Activated T-cell treated with anti-CD3 and anti-CD28 coated beads, Interleukin-2, amount 50 U/mL, for 24 hours (primary cell): Measurements from ENCODE around the gene TBX15.

Experiments
- DNase-seq: peaks from one replicate; pipeline ENCODE4 v3.0.0-alpha.2; 2020
- H3K27ac Mint-ChIP-seq: 2 replicates; pipeline ENCODE4 v1.8.0; 2020; ENCODE audit warnings: mild to moderate bottlenecking, mixed read lengths
- H3K27me3 Mint-ChIP-seq: 2 replicates; pipeline ENCODE4 v1.8.0; 2020; ENCODE audit warnings: mixed read lengths
- H3K36me3 Mint-ChIP-seq: 2 replicates; pipeline ENCODE4 v1.8.0; 2020; ENCODE audit warnings: low read depth, mixed read lengths
- H3K4me1 Mint-ChIP-seq: 2 replicates; pipeline ENCODE4 v1.8.0; 2020; ENCODE audit warnings: low read depth, mixed read lengths
- H3K4me3 Mint-ChIP-seq: 2 replicates; pipeline ENCODE4 v1.8.0; 2020; ENCODE audit warnings: mild to moderate bottlenecking, moderate library complexity, mixed read lengths
- H3K9me3 Mint-ChIP-seq: 2 replicates; pipeline ENCODE4 v1.8.0; 2020; ENCODE audit warnings: mixed read lengths

The TBX15 gene

GRCh38 chr1:118984086-118984721 is 3.9 kb downstream of the TBX15 start:
- H3K36me3 Mint-ChIP-seq = peaks cover 2% of the 10 kb centered on the region
- no peak for DNase-seq
- H3K27me3 Mint-ChIP-seq = peaks cover 96% of the 10 kb centered on the region
- H3K4me1 Mint-ChIP-seq = peaks cover 45% of the 10 kb centered on the region
- H3K4me3 Mint-ChIP-seq = peak overlapping the region; percentile 18
- H3K9me3 Mint-ChIP-seq = peaks cover 15% of the 10 kb centered on the region
- H3K27ac Mint-ChIP-seq = no peak overlapping the region

DNA sequence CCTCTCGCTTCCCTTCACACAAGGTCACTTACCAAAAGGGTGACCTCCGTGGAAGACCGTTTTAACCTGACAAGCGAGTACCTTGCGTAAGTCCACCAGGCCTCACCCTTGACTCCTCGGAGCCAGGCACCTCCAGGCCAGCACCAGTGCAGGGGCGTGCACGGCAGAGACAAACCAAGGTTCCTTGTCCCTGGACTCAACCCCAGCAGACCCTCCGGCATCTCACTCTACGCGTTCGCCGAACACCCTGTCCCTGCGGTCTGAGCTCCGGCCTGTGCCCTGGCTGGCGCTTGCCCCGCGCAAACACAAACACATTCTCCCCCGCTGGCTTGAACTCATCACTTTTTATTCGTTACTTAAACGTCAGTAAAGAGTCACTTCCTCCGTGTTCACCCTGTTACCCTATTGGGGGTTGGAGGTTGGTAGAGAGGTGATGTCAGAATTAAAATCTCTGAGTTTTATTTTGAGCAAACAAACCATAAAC is 4.5 kb downstream of the TBX15 start:
- DNase-seq = no peak
- Mint-ChIP-seq H3K27ac (no peak overlapping the region), H3K4me3 (no peak overlapping the region), H3K36me3 (peaks cover 2% of the 10 kb centered on the region), H3K4me1 (peaks cover 44% of the 10 kb centered on the region), H3K9me3 (peaks cover 15% of the 10 kb centered on the region), H3K27me3 (peaks cover 95% of the 10 kb centered on the region)

GRCh38 chr1:118982821-118983557 is 5.2 kb downstream of the TBX15 start:
- H3K4me1 Mint-ChIP-seq = peaks cover 42% of the 10 kb centered on the region
- no peak for DNase-seq
- H3K4me3 Mint-ChIP-seq = no peak overlapping the region
- peaks cover 2% of the 10 kb centered on the region for H3K36me3 Mint-ChIP-seq
- H3K9me3 Mint-ChIP-seq = peaks cover 15% of the 10 kb centered on the region
- H3K27me3 Mint-ChIP-seq = peaks cover 95% of the 10 kb centered on the region
- no peak overlapping the region for H3K27ac Mint-ChIP-seq

DNA sequence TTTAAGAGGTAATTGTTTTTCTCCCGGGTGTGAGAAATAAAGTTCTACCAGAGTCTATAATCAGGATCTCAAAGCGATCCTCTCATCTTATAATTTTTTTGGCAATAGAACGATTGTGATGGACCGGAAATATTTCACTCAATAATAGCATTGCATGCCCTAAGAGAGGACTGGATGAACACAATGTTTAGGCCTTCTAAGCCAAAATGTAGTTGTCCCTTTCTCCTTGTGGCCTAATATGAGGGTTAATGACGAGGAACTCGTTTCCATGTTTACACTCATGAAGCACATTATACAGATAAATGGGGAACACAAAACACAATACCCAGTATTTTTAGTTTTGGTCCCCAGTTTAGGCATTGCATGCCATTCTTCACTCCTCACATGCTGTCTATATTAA is 5.9 kb downstream of the TBX15 start:
- Mint-ChIP-seq H3K27me3 (peaks cover 94% of the 10 kb centered on the region), H3K27ac (no peak overlapping the region), H3K4me3 (no peak overlapping the region), H3K9me3 (peaks cover 15% of the 10 kb centered on the region), H3K36me3 (peaks cover 2% of the 10 kb centered on the region), H3K4me1 (peaks cover 40% of the 10 kb centered on the region)
- DNase-seq = no peak

DNA sequence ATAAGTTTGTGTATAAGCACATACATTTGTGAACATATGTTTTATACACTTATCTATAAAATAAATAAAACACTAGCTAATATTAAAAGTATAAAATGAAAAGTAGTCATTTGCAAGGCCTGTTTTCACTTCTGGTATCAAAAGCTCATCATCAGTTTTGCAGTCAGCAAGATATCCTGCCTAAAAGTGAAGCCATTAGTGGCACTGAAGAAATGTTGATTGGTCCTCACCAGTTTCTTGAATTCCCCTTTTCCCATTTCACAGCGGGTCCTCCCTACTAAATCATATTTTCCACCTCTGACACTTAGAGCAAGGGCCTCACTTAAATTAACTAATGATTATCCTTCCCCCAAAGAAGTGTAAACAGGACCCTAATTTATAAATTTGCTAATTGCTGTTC is 6.7 kb downstream of the TBX15 start:
- Mint-ChIP-seq H3K4me1 (peaks cover 33% of the 10 kb centered on the region), H3K9me3 (peaks cover 15% of the 10 kb centered on the region), H3K27me3 (peaks cover 92% of the 10 kb centered on the region), H3K4me3 (no peak overlapping the region), H3K36me3 (peaks cover 2% of the 10 kb centered on the region), H3K27ac (no peak overlapping the region)
- no peak for DNase-seq

DNA sequence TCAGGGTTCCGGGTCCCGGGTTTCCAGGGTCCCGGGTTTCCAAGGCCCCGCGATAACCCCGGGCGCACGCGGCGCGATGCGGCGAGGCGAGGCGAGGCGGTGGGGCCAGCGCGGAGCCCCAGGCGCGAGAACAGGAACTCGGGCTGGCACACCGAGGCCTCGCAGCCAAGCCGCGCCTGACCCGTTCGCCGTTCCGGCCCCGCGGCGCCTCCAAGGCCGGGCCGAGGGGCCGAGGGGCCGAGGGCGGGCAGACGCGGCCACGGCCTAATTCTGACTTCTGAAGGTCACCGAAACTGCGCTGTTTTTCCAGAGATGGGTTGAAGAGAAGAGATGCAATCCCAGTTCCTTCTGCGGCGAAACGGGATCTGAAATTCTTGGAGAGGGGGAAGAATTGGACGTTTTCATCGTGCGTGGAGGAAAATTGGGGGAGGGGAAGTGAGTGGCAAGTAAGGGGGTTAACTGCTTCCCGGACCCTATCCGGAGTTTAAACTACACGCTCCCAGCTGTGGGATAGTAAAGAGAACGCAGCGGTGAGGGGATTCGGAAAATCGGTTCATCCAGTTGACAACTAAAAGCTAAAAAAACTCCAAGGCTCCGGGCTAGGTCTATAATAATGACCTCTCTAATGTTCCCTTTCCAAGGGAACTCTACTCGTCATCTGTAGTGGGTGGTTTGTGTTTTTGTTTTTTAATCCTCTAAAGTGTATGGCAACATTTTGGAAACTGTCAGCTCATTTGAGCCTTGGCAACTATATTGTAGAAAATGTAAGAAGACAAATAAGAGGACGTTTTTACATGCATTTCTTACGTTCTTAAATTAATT is 8.2 kb downstream of the TBX15 start:
- Mint-ChIP-seq H3K36me3 (peaks cover 2% of the 10 kb centered on the region), H3K4me1 (peaks cover 21% of the 10 kb centered on the region), H3K27me3 (peaks cover 89% of the 10 kb centered on the region), H3K9me3 (peaks cover 15% of the 10 kb centered on the region), H3K4me3 (no peak overlapping the region), H3K27ac (no peak overlapping the region)
- DNase-seq = no peak

DNA sequence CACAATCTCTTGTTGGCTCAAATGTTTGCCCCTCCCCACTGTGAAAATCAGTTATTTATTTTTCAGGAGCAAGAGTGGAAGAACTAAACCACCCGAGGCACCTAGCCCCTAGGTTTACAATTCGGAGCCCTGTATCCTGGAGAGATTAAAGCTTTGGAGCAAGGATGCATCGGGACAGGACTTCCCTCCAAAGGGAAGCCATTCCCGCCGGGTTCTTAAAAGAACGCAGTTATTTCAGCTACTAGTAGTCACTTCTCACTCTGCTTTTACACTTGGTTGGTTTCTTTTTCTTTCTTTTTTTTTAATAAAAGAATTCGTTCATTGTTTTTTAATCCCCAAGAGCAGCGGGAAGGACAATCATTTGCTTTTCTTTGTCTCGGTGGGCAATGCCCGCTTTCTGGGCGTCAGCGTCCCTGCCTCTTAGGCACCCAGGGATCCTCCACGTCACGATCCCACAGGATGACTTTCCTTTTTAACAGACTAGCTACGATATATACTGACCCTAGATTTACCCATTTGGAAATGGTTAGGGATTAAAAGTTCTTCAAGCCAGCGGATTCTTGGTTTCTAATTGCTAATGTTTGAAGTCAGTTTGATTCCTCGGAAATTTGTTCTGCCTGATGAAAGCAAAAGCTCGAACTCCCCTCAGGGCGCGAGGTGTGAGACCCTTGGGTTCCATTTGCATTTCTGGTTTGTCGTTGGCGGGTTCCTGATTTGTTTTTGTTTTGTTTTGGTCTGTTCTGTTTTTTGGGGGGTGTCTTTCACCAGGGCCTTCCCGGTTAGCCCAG is 9.0 kb downstream of the TBX15 start:
- no peak for DNase-seq
- Mint-ChIP-seq H3K9me3 (peaks cover 15% of the 10 kb centered on the region), H3K4me1 (peaks cover 14% of the 10 kb centered on the region)

DNA sequence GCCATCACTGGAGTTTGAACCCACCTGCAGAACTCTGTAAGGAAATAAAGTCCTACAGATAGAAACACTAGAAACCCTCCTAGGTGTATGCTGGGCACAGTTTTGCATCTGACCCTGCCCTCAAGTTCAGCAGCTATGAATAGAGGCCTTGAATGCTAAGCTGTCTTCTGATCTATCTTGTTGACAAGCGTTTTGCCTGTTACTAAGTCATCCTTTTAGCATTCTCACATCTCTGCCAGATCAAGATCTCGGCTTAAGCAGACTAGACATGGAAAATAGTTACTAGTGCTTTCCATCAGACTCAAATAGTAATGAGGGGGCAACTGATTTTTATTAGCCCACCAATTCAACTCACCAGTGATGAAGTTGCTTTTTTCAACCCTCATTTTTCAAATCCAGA is 10.5 kb downstream of the TBX15 start:
- Mint-ChIP-seq H3K27ac (no peak overlapping the region), H3K4me1 (peaks cover 9% of the 10 kb centered on the region), H3K4me3 (no peak overlapping the region), H3K27me3 (peaks cover 84% of the 10 kb centered on the region), H3K9me3 (peaks cover 7% of the 10 kb centered on the region), H3K36me3 (no peaks in the 10 kb centered on the region)
- DNase-seq = no peak

More for the DNA sequence above, 9.0 kb downstream of the TBX15 start:
- Mint-ChIP-seq H3K27me3 (peaks cover 87% of the 10 kb centered on the region), H3K4me3 (peak overlapping the region; percentile 35), H3K27ac (no peak overlapping the region), H3K36me3 (peaks cover 1% of the 10 kb centered on the region)

DNA sequence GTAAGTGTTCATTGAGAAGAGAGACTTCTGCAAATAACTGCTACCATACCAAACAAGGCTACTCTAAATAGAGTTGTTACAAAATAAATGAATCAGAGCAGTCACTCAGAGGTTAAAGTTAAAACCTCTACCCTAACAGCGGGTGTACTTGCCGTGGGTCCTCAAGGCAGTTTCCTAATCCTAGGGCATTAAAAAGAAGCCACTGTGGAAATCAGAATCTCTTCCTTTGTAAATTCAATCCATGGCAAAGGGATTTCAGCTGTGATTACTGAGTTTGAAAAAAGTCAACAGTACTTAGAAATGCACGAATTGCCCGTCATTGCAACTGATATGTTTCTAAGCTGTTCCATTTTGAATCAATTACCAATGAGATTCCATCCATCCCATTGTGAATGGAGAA is 13.5 kb downstream of the TBX15 start:
- Mint-ChIP-seq H3K36me3 (no peaks in the 10 kb centered on the region), H3K4me3 (no peak overlapping the region), H3K27ac (no peak overlapping the region), H3K9me3 (peaks cover 2% of the 10 kb centered on the region), H3K27me3 (peaks cover 62% of the 10 kb centered on the region), H3K4me1 (peaks cover 5% of the 10 kb centered on the region)
- DNase-seq = no peak

GRCh38 chr1:118973531-118974137 is 14.5 kb downstream of the TBX15 start:
- Mint-ChIP-seq H3K36me3 (no peaks in the 10 kb centered on the region), H3K9me3 (peaks cover 2% of the 10 kb centered on the region), H3K27ac (no peak overlapping the region), H3K4me1 (no peaks in the 10 kb centered on the region), H3K27me3 (peaks cover 59% of the 10 kb centered on the region), H3K4me3 (no peak overlapping the region)
- no peak for DNase-seq

- H3K27me3 Mint-ChIP-seq = peaks cover 53% of the 10 kb centered on the region
- H3K27ac Mint-ChIP-seq = no peak overlapping the region
- H3K4me3 Mint-ChIP-seq = no peak overlapping the region
- H3K9me3 Mint-ChIP-seq = peaks cover 2% of the 10 kb centered on the region
- H3K4me1 Mint-ChIP-seq = no peaks in the 10 kb centered on the region
- DNase-seq = no peak
- H3K36me3 Mint-ChIP-seq = no peaks in the 10 kb centered on the region
Observed at GRCh38 chr1:118973032-118973431, 15.1 kb downstream of the TBX15 start.

DNA sequence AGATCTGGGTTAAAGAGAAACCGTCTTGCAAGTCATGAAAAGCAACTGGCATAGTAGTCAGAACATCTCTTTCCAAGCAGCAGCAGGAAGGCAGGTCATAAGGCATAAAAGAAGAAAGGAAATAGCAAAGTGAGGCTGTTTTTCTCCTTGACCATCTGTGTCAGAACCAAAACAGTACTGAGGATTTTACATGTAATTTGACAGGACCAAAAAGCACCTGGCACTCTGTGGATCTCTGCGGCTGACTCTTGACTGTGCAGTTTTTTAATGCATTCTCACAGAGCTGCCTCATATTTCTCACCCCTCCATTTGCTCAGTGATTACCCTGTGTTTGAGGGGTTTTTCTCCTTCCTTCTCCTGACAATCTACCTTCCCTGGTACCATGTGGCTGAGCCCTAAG is 17.7 kb downstream of the TBX15 start:
- Mint-ChIP-seq H3K27me3 (peaks cover 33% of the 10 kb centered on the region), H3K4me1 (no peaks in the 10 kb centered on the region), H3K4me3 (no peak overlapping the region), H3K9me3 (peaks cover 2% of the 10 kb centered on the region), H3K27ac (no peak overlapping the region), H3K36me3 (no peaks in the 10 kb centered on the region)
- DNase-seq = no peak

GRCh38 chr1:118963456-118964430 is 24.4 kb downstream of the TBX15 start:
- Mint-ChIP-seq H3K27me3 (peaks cover 5% of the 10 kb centered on the region), H3K36me3 (no peaks in the 10 kb centered on the region), H3K27ac (no peak overlapping the region), H3K4me3 (no peak overlapping the region), H3K9me3 (no peaks in the 10 kb centered on the region), H3K4me1 (no peaks in the 10 kb centered on the region)
- no peak for DNase-seq
